ENCODE measurements around the gene REST. TPM values are rescaled to one million over a fixed set of nuclear protein-coding genes. Genes with fewer than 3 reads are reported as not detected.

Gene REST
- total RNA-seq, 2 donors from 2014 or later = 88.2 to 92.2 TPM

- H3K36me3 ChIP-seq (ENCODE audit: control insufficient read depth, insufficient read depth, low read length) = no peaks in the 10 kb centered on the region
These were observed 36.8 kb upstream of the REST start for GRCh38 chr4:56870946-56871345.

GRCh38 chr4:56871371-56871866 lies 36.3 kb upstream of the REST start:
- no peaks in the 10 kb centered on the region for H3K36me3 ChIP-seq (ENCODE audit: control insufficient read depth, insufficient read depth, low read length)
- Mint-ChIP-seq H3K4me3 (no peak overlapping the region), H3K4me1 (peaks cover 16% of the 10 kb centered on the region), H3K27ac (peak overlapping the region; percentile 9), H3K36me3 (ENCODE audit: low read depth) (no peaks in the 10 kb centered on the region), H3K27me3 (ENCODE audit: insufficient read depth) (no peaks in the 10 kb centered on the region), H3K9me3 (no peaks in the 10 kb centered on the region)
- H3K4me1 ChIP-seq (ENCODE audit: control insufficient read depth, insufficient read depth, low read length) = no peaks in the 10 kb centered on the region
- peak overlapping the region; percentile 57 for H3K27ac ChIP-seq (ENCODE audit: low read depth, low read length)
- TF ChIP-seq CTCF (conservative IDR thresholded peaks at IDR 0.05) = no peak
- H3K9ac ChIP-seq (ENCODE audit: extremely low read depth, low read length, poor library complexity, severe bottlenecking) = no peak overlapping the region
- H3K4me3 ChIP-seq (ENCODE audit: low read length) = no peak overlapping the region
- no peaks in the 10 kb centered on the region for H3K27me3 ChIP-seq (ENCODE audit: control insufficient read depth, insufficient read depth, low read length, poor library complexity, severe bottlenecking)
- DNase-seq = peak; percentile 78
- 32 to 49% methylated on average over 9 to 10 of the region's 10 CpGs for WGBS, 2 experiments (ENCODE audit: insufficient coverage in 1 of 2, insufficient read length in 1 of 2)
- no peaks in the 10 kb centered on the region for H3K9me3 ChIP-seq (ENCODE audit: control insufficient read depth, low read length)

More at GRCh38 chr4:56870946-56871345, 36.8 kb upstream of the REST start:
- no peaks in the 10 kb centered on the region for H3K36me3 Mint-ChIP-seq (ENCODE audit: low read depth)
- no peaks in the 10 kb centered on the region for H3K27me3 Mint-ChIP-seq (ENCODE audit: insufficient read depth)
- H3K9me3 Mint-ChIP-seq = no peaks in the 10 kb centered on the region
- no peak overlapping the region for H3K4me3 ChIP-seq (ENCODE audit: low read length)
- no peak overlapping the region for H3K4me3 Mint-ChIP-seq
- H3K4me1 Mint-ChIP-seq = peaks cover 16% of the 10 kb centered on the region
- no peaks in the 10 kb centered on the region for H3K9me3 ChIP-seq (ENCODE audit: control insufficient read depth, low read length)
- no peak overlapping the region for H3K27ac Mint-ChIP-seq
- H3K27me3 ChIP-seq (ENCODE audit: control insufficient read depth, insufficient read depth, low read length, poor library complexity, severe bottlenecking) = no peaks in the 10 kb centered on the region
- no peak overlapping the region for H3K9ac ChIP-seq (ENCODE audit: extremely low read depth, low read length, poor library complexity, severe bottlenecking)
- peak overlapping the region; percentile 57 for H3K27ac ChIP-seq (ENCODE audit: low read depth, low read length)
- no peak for TF ChIP-seq CTCF (conservative IDR thresholded peaks at IDR 0.05)
- no peak for DNase-seq
- no peaks in the 10 kb centered on the region for H3K4me1 ChIP-seq (ENCODE audit: control insufficient read depth, insufficient read depth, low read length)
- 86 to 94% methylated on average over 4 of the region's 4 CpGs for WGBS, 2 experiments (ENCODE audit: insufficient coverage in 1 of 2, insufficient read length in 1 of 2)

GRCh38 chr4:56874166-56874565 lies 33.5 kb upstream of the REST start:
- Mint-ChIP-seq H3K9me3 (no peaks in the 10 kb centered on the region), H3K27me3 (ENCODE audit: insufficient read depth) (no peaks in the 10 kb centered on the region), H3K4me1 (peaks cover 16% of the 10 kb centered on the region), H3K4me3 (no peak overlapping the region), H3K27ac (no peak overlapping the region), H3K36me3 (ENCODE audit: low read depth) (no peaks in the 10 kb centered on the region)
- Histone ChIP-seq H3K27me3 (ENCODE audit: control insufficient read depth, insufficient read depth, low read length, poor library complexity, severe bottlenecking) (no peaks in the 10 kb centered on the region), H3K4me1 (ENCODE audit: control insufficient read depth, insufficient read depth, low read length) (no peaks in the 10 kb centered on the region), H3K4me3 (ENCODE audit: low read length) (no peak overlapping the region), H3K27ac (ENCODE audit: low read depth, low read length) (no peak overlapping the region), H3K9me3 (ENCODE audit: control insufficient read depth, low read length) (no peaks in the 10 kb centered on the region), H3K9ac (ENCODE audit: extremely low read depth, low read length, poor library complexity, severe bottlenecking) (no peak overlapping the region), H3K36me3 (ENCODE audit: control insufficient read depth, insufficient read depth, low read length) (no peaks in the 10 kb centered on the region)
- TF ChIP-seq CTCF (conservative IDR thresholded peaks at IDR 0.05) = no peak
- peak; percentile 54 for DNase-seq
- 69 to 74% methylated on average over 5 to 9 of the region's 10 CpGs for WGBS, 2 experiments (ENCODE audit: insufficient coverage in 1 of 2, insufficient read length in 1 of 2)

All from endodermal cell (in vitro differentiated cells).